Measurements from ENCODE around the gene TMED4.

The TMED4 gene

GRCh38 chr7:44539669-44540506 is 42.1 kb downstream of the TMED4 start:
- DNase-seq, result no peak

GRCh38 chr7:44538798-44539668 is 43.0 kb downstream of the TMED4 start:
- no peak for DNase-seq

- DNase-seq, result no peak
These were observed 43.8 kb downstream of the TMED4 start for GRCh38 chr7:44538093-44538797.

DNA sequence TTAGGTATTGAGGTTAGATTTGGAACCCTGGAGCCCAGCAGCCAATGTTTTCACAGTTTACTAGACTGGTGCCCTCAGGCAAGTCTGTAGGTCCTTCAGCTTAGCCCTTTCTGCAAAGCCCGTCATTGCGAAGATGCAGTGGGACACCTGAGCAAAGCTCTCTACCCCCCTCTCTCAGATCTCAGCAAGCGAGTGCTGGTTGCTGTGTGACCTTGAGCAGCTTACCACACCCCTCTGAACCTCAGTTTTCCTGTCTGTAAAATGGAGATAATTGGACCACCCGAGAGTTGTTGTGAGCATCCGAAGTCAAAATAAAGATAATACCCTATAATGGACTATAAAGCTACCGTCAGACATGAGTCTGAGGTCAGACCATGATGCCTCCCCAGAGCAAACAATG is 44.6 kb downstream of the TMED4 start:
- no peak for DNase-seq

DNA sequence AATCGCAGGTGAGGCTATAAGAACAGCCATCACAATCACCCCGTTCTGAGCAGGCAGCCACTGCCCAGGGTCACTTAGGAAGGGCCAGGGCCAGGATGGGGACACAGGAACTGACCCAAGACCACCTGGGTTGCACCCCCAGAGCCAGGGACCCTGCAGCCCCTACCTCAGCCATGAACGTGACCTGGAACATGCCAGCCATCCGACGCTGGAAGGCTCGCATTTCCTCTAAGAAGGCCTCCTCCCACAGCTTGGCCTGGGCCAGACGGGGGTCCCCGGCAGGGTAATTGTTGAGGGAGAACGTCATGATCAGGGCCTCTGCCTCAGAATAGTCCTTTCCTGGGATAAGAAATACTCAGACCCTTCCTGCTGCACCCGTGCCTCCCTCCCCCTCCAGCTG is 45.9 kb downstream of the TMED4 start:
- DNase-seq, result no peak

DNA sequence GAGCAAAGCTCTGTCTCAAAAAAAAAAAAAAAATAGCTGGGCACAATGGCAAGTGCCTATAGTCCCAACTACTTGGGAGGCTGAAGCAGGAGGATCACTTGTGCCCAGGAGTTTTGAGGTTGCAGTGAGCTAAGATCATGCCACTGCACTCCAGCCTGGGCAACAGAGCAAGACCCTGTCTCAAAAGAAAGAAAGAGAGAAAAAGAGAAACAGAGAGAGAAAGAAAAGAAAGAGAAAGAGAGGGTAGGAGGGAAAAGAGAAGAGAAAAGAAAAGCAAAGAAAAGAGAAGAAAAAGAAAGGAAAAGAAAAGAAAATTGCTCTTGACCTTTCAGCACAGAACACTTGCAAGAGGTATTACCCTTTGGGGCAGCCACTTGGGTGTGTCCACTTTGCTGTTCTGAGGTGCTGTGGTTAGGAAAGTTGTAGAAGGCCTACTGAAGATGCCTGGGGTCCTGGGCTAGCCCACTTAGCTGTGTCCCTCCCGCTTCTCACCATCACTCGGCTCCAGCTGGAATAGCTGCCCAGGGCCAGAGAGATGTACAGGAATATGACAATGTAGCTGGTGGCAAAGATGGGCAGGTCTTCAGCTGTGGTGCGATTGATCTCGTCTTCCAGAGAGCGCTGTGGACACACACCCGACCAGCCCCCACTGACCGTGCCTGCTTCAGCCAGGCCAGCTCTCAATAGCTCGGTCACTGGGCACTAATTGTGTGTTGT is 46.5 kb downstream of the TMED4 start:
- no peak for DNase-seq

- DNase-seq, result peak; percentile 51
These were observed 47.5 kb downstream of the TMED4 start for GRCh38 chr7:44534501-44534900.

DNA sequence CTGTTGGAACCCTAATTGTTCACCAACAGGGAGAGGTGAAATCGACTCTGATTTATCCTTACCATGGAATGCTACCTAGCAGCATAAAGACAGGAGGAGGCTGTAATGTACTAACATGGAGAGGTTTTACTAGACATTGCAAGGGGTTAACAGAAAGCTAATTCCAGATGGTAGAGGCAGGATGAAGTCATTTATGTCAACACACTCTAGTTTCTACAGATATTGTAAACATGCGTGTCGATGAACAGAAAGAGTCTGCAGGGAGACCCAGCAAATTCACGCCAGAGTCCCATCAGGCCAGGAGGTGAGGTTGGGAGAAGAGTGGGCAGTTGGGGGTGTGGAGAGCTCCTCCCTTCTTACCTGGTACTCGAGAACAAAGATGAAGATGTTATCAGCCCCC is 47.9 kb downstream of the TMED4 start:
- DNase-seq, result no peak

- no peak for DNase-seq
These were observed 48.6 kb downstream of the TMED4 start for GRCh38 chr7:44533301-44534055.

- no peak for DNase-seq
These were observed 50.3 kb downstream of the TMED4 start for GRCh38 chr7:44531421-44532380.

- DNase-seq, result no peak
These were observed 51.0 kb downstream of the TMED4 start for GRCh38 chr7:44530990-44531389.

All from activated CD4-positive, CD25-positive, alpha-beta regulatory T cell treated with anti-CD3 and anti-CD28 coated beads, Interleukin-2, amount 50 U/mL, for 72 hours (primary cell).